GM19025 (cell line): Measurements from ENCODE around the gene NINL.
"Not testable (repeated sequence)": the region's sequence is repeated elsewhere in the genome, so short reads cannot be mapped to it uniquely, and the experiment has no call there.

Source experiments
- ATAC-seq: cut with Tn5 transposase; IDR thresholded peaks from one replicate; pipeline ENCODE4 v1.9.1; 2021; ENCODE audit warnings: mild to moderate bottlenecking, low read depth, moderate library complexity; ENCODE audit not compliant: unreplicated experiment

NINL gene

DNA sequence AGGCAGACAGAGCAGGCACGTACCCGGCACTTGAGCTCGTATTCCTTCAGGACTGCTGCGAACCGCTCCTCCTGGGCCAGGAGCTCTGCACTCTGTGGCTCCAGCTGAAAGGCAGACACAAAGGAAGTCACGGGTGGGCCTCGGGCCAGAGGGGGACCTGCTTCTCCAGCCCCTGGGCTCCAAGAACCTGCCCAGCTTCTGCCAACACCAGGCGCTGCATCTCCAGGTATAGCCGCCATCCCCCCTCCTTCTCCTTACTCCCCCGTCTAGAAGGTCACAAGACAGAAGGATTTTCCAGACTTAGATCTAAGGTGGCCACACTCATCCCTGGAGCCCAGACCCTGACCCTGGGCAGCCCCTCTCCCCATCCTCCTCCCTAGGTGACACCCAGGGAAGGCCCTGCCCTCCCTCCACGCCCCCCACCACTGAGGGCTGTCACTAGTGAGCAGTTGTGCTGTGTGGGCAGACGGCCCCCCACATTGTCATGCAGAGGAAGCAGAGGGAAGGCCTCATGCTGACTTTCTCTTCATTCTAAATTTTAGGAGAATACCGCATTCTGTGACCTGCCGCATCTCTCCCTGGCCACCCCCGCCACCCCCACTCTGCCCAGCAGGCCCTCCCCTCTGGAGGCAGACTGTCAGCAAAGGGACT lies 96.0 kb downstream of the NINL start:
- ATAC-seq: no peak

DNA sequence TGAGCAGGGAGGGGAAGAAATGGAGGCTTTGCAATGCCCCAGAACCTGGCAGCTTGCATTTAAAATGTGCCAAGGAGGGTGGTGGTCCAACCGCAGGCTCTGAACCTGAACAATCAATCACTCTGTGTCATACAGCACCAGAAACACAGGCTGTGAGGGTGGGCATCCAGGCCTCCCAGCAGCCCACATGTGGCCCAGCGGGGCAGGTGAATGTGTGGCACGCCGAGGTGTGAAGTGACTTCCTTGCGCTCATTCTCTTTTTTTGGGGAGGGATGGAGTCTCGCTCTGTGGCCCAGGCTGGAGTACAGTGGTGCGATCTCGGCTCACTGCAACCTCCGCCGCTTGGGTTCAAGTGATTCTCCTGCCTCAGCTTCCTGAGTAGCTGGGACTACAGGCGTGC lies 97.4 kb downstream of the NINL start:
- ATAC-seq: no peak

DNA sequence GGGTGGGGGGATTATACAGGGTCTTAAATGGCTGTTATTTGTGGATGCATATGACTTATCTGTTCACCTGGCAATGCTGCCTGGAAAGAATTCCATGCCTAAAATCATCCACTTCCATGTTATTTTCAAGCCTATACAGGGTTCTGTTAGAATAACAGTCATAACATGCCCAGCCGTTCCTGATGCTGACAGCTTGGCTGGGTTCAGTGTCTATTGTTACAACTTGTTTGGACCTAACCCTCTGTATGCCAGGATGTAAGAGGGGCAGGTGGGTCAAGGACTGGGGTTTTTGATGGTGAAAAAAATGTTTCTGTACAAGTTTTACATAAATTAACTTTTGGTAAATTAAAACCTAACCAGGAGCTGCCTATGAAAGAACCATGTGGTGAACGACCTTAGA lies 98.0 kb downstream of the NINL start:
- no peak for ATAC-seq

DNA sequence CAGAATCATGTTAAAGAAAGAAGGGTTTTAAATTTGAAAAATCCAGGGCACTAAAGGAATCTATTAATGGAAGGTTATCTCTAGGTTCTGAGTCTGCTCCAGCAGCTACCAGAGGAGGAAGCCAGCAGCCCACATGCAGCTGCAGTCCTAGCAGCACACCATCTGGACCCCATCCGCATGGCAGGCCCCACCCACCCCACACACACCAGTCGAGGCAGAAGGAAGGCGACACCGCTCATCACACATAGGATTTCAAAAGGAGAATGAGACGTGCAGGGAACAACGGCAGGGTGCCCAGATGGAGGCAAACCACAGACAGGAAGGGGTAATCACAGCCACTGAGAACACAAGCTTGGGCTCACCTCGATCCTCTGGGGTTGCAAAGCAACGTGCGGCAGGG lies 99.0 kb downstream of the NINL start:
- ATAC-seq: no peak

DNA sequence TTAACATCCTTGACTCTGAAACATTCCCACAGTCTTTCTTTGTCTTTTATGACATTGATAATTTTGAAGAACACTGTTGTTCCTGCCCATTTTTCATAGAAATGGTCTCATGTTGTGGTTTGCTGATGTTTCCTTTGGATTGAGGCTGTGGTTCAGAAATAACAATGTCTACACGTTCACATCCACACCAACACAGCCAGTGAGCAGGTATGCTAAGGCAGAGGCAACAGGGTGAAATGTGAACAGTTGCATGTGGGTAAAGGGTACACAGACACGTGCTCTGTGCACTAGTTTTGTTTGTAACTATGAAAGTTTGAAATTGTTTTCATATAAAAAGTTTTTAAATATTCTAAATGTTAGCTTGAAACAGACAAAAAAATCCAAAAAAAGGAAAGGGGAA lies 99.5 kb downstream of the NINL start:
- no peak for ATAC-seq

DNA sequence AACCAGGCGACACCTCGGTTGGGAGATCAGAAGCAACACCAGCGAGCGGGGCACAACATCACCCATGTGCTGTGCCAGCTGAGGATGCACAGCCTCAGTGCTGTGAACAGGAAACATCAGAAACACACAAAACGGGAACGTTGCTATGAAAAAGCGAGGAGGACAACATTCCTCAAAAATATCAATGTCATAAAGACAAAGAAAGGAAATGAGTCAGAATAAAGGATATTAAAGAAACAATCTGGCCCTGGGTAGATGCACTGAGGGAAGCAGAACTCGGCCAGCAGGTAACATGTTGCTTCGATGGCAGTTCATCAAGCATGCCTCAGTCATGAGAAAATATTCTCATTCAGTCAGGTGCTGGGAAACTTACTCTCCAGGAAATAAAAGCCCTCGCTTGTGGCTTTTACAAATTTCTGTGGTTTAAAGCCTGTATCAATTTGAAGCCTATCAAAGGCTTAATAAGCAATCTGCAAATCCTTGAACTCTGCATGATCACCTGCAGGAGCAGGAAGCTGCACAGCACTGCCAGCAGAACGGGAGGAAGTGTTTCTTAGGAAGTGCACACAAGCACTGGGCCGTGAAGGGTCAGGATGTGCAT lies 100.3 kb downstream of the NINL start:
- ATAC-seq: no peak

DNA sequence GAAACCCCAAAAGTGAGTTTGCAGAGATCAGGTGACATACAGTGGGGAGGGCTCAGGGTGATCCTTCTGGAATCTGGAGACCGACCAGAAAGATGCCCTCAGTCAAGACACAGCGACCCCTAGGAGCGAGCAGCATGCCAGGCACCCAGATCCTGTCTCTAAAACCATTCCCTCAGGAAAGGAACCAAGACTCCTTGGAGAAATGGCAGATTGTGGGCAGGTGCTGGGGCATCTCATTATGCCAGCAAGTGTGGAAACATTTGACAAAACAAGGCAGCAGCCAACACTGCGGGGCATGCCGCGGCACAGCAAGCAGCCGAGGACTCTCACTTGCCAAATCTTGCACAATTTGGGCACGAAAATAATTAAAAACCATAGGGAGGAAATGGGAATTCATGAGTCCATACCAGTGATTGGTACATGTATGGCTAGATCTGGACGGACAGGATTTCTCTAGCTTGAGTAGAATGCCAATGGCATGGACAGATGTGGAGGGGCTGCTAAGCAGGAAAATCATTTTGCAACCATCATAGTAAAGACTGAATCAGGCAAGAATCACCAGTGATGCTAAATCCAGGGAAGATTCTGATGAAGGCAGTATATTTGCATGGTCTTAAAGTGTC lies 101.0 kb downstream of the NINL start:
- ATAC-seq: no peak

DNA sequence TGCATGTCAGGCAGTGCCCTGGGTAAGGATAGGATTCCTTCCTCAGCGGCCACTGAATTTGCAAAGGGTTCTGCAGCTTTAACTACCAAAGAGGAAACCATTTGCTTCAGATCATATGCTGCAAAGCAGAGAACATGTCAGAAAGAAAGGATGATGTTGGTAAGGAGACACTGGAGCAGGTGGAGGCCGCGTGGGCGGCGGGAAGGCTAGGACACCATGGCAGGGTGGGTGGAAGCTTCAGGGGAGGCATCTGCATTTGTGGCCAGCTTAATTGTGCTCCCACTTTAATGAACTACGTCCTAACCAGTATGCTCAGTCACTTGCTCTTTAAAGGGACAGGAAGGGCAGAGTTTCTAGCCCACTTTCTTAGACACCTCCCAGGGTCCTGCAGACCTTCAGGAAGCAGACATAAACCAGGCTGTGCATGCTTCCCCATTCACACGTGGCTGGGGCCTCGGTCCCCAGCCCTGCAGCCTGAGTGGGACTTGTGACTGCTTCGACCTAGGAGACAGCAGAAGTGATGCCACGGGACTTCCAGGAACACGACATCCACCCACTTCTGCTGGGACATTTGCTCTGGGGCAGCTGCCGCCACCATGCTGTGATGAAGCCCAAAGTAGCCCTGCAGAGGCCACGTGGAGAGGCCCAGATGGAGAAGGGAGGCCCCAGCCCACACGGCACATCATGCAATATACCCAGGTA lies 101.7 kb downstream of the NINL start:
- ATAC-seq: no peak

DNA sequence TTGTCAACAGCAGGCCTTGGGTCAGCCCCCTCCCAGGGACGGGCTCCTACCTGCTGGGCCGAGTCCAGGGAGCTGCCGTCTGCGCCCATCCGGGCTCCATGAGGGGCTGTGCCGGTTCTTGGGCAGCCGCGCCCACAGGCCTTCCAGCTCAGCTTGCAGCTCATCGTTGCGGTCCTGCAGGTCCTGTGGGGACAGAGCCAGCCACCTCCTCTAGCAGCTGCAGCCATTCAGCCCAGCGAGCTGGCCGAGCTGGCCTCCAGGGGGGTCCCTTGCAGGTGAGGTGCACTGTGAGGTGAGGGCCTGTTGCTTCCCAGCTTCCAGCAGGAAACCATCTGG lies 103.4 kb downstream of the NINL start:
- no peak for ATAC-seq

DNA sequence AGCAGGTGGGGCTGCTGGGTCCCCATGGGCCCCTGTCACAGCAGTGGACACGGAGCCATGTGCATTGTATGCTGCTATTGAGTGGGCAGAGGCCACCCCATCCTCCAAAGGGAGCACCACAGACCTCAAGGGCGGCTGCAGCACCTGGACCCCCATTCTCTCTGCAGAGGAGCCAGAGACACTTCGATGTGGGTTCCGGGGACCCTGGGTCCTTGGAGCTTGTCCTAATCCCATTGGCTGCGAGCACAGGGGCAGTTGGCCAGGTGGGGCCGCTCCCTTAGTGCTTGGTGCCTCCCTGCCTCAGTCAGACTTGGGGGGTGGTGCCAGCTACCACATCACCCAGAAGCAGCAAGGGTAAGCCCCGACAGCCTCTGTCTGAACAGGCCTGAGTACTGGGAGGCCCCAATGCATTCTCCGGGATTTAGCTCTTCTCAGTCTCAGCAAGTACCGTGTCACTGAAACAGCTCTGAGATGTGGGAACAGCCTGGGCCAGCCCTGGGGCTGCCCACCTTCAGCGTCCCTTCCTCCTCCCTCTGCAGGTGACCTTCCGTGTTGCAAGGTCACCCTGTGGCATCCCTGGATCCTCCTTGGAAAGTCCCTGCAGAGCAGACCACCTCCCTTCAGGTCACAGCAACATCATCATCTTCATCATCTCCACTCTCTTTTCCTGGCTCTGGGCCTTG lies 104.0 kb downstream of the NINL start:
- no peak for ATAC-seq

DNA sequence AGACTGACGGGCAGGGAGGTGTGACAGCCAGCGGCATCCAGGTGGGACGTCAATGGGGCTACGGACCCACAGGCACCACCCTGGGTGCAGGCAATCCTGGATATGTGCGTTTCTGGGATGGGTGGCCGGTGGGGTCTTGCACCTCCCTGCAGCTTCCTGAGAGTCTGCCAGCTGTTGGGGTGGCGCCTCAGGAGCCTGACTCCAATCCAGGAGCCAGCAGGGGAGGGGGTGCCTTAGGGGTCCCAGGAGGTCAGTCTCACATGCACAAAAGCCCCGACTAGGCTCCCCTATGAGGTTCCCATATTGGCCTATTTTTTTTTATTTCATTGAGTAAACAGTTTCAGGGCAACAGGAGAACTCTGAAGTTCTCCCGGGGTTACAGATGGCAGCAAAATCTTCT lies 104.5 kb downstream of the NINL start:
- ATAC-seq: no peak

DNA sequence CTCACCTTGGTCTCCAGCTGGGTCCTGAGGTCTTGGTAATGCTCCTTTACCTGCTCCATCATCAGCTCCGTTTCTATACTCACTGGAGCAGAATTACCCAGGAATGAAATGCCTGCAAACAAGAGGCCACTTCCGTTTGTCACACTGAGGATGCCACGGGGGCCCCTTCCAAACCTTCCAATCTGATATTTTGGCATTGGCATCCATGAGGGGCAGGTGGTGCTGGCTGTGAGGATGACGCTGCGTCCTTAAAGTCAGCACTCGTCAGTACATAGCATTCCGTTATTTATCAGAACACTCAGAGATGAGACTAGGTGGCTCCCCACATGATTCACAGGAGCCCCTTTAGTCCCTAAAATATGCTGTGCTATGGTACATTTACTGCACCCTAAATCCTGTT lies 105.2 kb downstream of the NINL start:
- ATAC-seq: no peak

DNA sequence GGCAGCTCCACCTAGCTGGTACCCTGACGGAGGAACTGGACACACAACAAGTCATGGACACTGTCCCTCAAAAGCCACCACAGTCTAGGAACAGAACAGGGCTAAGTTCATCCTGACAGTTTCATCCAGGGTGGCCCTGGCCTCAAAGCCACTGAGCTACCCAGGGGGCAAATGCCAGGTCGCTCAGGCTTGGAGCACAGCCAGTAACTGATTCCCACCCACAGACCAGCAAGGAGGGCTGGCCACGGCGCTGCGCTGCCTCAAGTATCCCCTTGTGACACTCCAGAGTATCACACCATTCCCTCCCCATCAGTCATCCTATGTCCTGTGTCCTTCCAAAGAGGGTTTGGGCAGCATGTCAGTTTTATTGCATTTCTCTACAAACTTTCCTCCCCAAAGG lies 105.7 kb downstream of the NINL start:
- no peak for ATAC-seq

DNA sequence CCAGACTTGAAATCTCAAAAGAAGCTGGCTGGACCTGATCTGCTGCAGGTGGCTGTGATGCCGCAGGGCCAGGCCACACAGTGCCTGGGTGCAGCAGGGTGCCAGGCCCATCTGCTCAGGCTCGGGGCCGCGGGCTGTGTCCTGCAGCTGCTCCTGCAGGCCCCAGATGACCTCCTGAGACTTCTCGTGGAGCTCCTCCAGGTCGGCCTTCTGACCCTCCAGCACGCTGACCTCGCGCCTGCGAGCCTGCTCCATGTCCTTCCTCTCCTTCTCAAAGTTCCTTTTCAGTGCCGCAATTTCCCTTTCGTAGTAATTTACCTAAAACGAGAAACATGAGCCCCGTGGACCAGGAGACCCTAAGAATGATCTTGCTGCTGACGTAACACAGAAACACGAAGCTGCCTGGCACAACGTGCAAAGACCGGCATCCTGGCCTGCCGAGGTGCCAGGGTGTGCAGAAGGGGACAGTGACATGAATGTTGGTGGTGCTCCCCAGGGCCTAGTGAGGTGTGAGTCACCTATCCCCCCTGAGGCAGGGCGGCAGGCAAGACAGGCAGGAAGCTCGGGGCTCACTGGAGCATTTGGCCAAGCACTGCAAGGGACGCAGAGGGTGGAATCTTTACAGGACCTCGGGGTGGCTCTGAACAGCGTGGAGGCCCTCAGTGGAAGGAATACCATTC lies 106.3 kb downstream of the NINL start:
- no peak for ATAC-seq

DNA sequence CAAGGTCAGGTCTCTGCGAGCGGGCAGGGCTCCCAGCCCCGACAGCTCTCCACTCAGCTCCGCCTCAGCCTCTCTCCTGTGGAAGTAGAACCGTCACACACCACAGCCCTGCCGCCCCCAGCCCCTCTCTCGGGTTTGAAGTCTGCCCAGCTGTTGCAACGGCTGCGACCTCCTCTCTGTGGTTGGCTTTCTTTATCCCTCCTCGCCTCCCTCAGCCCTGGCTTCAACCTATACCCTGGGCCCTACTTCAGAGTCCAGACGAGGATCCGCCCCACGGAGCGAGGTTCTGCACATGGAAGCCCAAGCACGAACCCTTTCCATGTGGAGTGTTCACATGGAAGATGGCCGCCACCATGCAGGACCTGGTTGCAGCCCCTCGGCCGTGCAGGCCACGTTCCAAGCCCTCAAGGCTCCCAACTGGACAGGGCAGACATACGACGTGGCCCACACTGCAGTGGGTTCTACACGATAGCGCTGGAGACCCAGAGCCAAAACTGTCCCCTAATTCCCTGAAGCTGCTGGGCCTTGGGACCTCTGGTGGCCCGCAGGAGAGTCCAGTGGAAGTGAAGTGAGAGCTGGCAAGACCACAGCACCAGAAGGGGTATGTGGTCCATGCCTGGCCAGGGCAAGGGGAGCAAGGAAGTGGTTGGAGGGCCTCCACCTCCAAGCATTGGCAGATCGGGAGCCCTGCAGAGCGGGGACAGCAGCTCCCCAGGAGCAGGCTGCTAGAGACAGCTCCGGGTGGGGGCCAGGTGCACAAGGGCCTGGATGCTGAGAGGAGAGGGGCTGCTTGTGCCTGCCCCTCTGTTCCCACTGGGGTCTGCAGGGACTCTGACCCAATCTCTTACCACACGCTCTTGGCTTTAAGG lies 108.1 kb downstream of the NINL start:
- no peak for ATAC-seq

DNA sequence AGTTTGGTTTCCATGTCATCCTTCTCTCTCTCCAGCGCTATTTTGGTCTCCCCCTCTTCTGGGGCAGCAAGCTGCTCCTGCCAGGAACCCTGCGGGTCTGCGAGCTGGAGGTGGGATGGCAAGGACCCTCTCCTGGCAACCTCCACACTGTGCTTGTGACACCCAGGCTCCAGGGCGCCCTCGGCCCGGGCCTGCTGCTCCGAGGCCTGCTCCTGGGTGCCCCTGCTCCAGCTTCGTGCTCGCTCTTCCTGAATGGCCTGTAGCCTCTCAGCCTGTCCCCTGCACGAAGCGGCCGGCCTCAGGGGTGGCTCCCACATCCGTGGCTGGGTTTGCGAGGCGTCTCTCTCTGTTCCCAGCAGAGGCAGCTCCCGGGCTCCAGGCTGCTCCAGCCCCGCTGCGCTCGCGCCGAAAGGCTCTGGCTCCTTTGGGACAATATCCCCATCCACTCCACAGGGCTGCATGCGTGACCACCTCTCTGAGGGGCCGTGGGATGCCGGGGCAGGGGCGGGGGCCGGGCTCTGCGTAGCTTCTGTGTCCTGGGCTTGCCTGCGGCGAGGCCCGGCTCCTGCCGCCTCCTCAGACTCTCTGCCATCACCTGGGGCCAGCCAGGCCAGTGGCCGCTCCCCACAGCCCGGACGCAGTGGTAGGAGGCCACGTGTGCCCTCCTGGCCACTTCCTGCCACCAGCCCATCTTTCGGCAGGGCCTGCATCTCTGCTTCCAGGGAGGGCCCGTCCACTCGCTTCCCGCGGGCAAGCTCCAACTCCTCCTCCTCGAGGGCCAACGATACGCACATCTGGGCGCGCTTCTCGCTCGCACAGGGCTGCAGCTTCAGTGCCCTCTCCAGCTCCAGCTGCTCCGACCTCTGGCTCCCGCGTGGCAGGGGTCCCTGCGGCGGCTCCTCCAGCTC lies 109.0 kb downstream of the NINL start:
- ATAC-seq: no peak

DNA sequence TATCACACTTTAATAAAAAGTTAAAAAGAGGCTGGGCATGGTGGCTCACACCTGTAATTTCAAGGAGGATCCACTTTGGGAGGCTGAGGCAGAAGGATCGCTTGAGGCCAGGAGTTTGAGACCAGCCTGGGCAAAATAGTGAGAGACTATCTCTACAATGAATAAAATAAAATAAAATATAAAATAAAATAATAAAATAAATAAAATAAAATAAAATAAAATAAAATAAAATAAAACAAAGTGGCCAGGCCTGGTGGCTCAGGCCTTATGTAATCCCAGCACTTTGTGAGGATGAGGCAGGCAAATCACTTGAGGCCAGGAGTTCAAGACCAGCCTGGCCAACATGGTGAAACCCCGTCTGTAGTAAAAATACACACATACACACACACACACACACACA lies 112.0 kb downstream of the NINL start:
- not testable (repeated sequence) for ATAC-seq

DNA sequence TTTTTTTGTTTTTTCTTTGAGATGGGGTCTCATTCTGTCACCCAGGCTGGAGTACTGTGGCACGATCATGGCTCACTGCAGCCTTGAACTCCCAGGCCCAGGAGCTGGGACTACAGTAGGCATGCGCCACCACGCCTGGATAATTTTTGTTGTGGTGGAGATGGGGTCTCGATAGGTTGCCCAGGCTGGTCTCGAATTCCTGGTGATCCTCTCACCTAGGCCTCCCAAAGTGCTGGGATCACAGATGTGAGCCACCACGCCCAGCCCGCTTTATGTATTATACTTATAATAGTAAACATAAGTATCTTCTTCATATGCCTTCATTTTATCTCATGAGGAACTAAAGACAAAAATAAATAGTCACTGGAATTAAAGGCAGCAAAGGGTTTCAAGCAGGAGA lies 114.3 kb downstream of the NINL start:
- ATAC-seq: no peak

DNA sequence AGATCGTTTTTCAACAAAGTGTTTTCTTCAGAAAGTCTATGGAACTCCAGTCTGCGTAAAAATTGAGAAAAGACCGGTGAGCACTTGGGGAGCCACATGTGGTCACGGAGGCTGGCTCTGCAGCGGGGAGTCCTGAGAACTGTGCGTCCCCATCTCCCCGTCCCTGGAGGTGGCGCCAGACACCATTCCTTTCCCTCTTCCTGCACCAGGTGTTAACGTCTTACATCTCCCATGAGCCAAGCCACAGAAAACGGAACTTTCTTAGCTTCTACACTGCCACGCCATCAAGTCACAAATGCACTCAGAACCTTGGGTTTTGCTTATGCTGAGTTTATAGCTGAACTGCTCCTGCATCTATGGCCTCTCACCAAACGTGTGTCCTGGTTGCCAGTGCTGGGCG lies 115.3 kb downstream of the NINL start:
- ATAC-seq: peak; percentile 68
